GM12891 (cell line): Measurements from ENCODE around the gene TGFBR2.

Experiments used
- DNase-seq: peaks from one replicate; pipeline ENCODE4 v3.0.0; 2011; ENCODE audit warnings: low spot score; ENCODE audit not compliant: insufficient read length
- FAIRE-seq: peaks from 2 replicates; lab custom pipeline; 2011; peaks lifted over from hg19 to GRCh38; lab: Jason Lieb, UNC
- PAX5 ChIP-seq: IDR thresholded peaks from 2 replicates; pipeline ENCODE4 v1.6.1; 2011; ENCODE audit warnings: low read length, moderate library complexity, mild to moderate bottlenecking; ENCODE audit not compliant: insufficient read depth, severe bottlenecking
- POLR2A ChIP-seq: IDR thresholded peaks from 2 replicates; pipeline ENCODE4 v1.6.1; 2011; ENCODE audit warnings: low read depth, low read length, control low read depth
- POLR2AphosphoS5 ChIP-seq: IDR thresholded peaks from 2 replicates; pipeline ENCODE4 v1.6.1; 2011; ENCODE audit warnings: low read depth, low read length, control low read depth
- POU2F2 ChIP-seq: IDR thresholded peaks from 2 replicates; pipeline ENCODE4 v1.6.1; 2011; ENCODE audit warnings: low read depth, mild to moderate bottlenecking, control low read depth, low read length, moderate library complexity
- SPI1 ChIP-seq: IDR thresholded peaks from 2 replicates; pipeline ENCODE4 v1.6.1; 2011; ENCODE audit warnings: low read depth, low read length, control low read depth
- TAF1 ChIP-seq: IDR thresholded peaks from 2 replicates; pipeline ENCODE4 v1.6.1; 2011; ENCODE audit warnings: low read depth, low read length, control low read depth

Gene TGFBR2

GRCh38 chr3:30688776-30689641 lies 82.6 kb downstream of the TGFBR2 start:
- FAIRE-seq (no peak), DNase-seq (no peak)
- TF ChIP-seq TAF1 (no peak), POU2F2 (no peak), POLR2A (no peak), PAX5 (no peak), SPI1 (no peak), POLR2AphosphoS5 (no peak)

- TF ChIP-seq PAX5 (no peak), TAF1 (no peak), POLR2A (no peak), POLR2AphosphoS5 (no peak), SPI1 (no peak), POU2F2 (no peak)
- no peak for FAIRE-seq
- DNase-seq, result no peak
Observed at GRCh38 chr3:30690199-30690598, 83.8 kb downstream of the TGFBR2 start.

- FAIRE-seq (no peak), DNase-seq (no peak)
- TF ChIP-seq TAF1 (no peak), SPI1 (no peak), PAX5 (no peak), POLR2A (no peak)
Observed at GRCh38 chr3:30691249-30691880, 85.0 kb downstream of the TGFBR2 start.

- TF ChIP-seq TAF1 (no peak), POLR2AphosphoS5 (no peak), PAX5 (no peak)
- DNase-seq (no peak), FAIRE-seq (no peak)
Observed at GRCh38 chr3:30691944-30692343, 85.5 kb downstream of the TGFBR2 start.

- no peak for TF ChIP-seq SPI1
- TF ChIP-seq PAX5, result no peak
- DNase-seq (no peak), FAIRE-seq (no peak)
Observed at GRCh38 chr3:30692498-30693130, 86.2 kb downstream of the TGFBR2 start.

GRCh38 chr3:30693470-30694120 lies 87.2 kb downstream of the TGFBR2 start:
- peak; percentile 19 for DNase-seq
- TF ChIP-seq SPI1 (no peak), POU2F2 (no peak), PAX5 (no peak), POLR2A (no peak), TAF1 (no peak), POLR2AphosphoS5 (no peak)
- FAIRE-seq, result peak; percentile 26

- TF ChIP-seq SPI1 (no peak), PAX5 (no peak), POLR2AphosphoS5 (no peak), TAF1 (no peak), POLR2A (no peak), POU2F2 (no peak)
- DNase-seq (no peak), FAIRE-seq (no peak)
Observed at GRCh38 chr3:30694148-30694547, 87.7 kb downstream of the TGFBR2 start.

GRCh38 chr3:30694668-30695067 lies 88.3 kb downstream of the TGFBR2 start:
- FAIRE-seq (no peak), DNase-seq (no peak)
- TF ChIP-seq PAX5 (no peak), TAF1 (no peak), POLR2AphosphoS5 (no peak), SPI1 (no peak), POLR2A (no peak), POU2F2 (no peak)

GRCh38 chr3:30695302-30696061 lies 89.1 kb downstream of the TGFBR2 start:
- DNase-seq (no peak), FAIRE-seq (no peak)
- TF ChIP-seq TAF1 (no peak), POLR2AphosphoS5 (no peak), PAX5 (no peak), POLR2A (no peak), SPI1 (no peak), POU2F2 (no peak)
